Osteocyte (in vitro differentiated cells): ENCODE measurements around the gene CCDC28A. TPM values are rescaled to one million over a fixed set of nuclear protein-coding genes. Genes with fewer than 3 reads are reported as not detected.

ENCODE experiments used
- DNase-seq: peaks from one replicate; pipeline ENCODE4 v3.0.0; 2021; ENCODE audit warnings: mixed read lengths; ENCODE audit not compliant: unreplicated experiment; ENCODE audit errors: extremely low spot score
- H3K27ac Mint-ChIP-seq: one replicate; pipeline ENCODE4 v1.8.0; 2021; ENCODE audit warnings: mild to moderate bottlenecking, mixed read lengths; ENCODE audit not compliant: unreplicated experiment
- H3K27me3 Mint-ChIP-seq: one replicate; pipeline ENCODE4 v1.8.0; 2021; ENCODE audit warnings: mixed read lengths; ENCODE audit not compliant: unreplicated experiment
- H3K36me3 Mint-ChIP-seq: one replicate; pipeline ENCODE4 v1.8.0; 2021; ENCODE audit warnings: mixed read lengths; ENCODE audit not compliant: unreplicated experiment
- H3K4me1 Mint-ChIP-seq: one replicate; pipeline ENCODE4 v1.8.0; 2021; ENCODE audit warnings: mixed read lengths; ENCODE audit not compliant: unreplicated experiment
- H3K4me3 Mint-ChIP-seq: one replicate; pipeline ENCODE4 v1.8.0; 2021; ENCODE audit warnings: mild to moderate bottlenecking, moderate library complexity, mixed read lengths; ENCODE audit not compliant: unreplicated experiment
- H3K9me3 Mint-ChIP-seq: one replicate; pipeline ENCODE4 v1.8.0; 2021; ENCODE audit warnings: mixed read lengths; ENCODE audit not compliant: unreplicated experiment
- total RNA-seq: library from RNA; stranded (reverse); gene quantifications from 2 replicates; pipeline ENCODE4 v1.2.1, GENCODE V29; 2021
- TF ChIP-seq, protein P1 (sequence below): fragments of 200-600 bp; sonication (generic); IDR thresholded peaks from 2 replicates; pipeline ENCODE4 v1.5.0; 2021; ENCODE audit warnings: antibody characterized with exemption, mild to moderate bottlenecking, moderate library complexity

CCDC28A gene
- total RNA-seq, 1 donor from 2014 or later, result 11.7 TPM

DNA sequence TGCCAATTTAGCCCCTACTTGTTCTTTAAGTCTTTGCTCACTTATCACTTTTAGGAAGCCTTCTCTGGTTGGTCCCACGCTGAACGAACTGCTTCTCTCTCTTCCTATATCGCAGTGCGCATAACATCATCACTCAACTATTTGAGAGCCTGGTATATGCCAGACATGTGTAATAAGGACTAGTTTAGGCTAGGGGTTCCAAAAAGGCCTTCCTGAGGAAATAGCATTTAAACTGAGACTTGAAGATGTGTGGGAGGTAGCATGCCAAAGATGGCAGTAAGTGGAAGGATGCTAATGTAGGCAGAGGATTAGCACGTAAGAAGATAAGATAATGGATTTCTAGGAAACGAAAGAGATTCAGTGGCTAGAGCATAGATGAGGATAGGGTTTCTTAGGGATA lies 4.8 kb downstream of the CCDC28A start:
- Mint-ChIP-seq H3K27ac (no peak overlapping the region), H3K4me3 (no peak overlapping the region), H3K4me1 (peaks cover 10% of the 10 kb centered on the region), H3K36me3 (peaks cover 40% of the 10 kb centered on the region), H3K27me3 (no peaks in the 10 kb centered on the region), H3K9me3 (no peaks in the 10 kb centered on the region)
- TF ChIP-seq, protein P1, sequence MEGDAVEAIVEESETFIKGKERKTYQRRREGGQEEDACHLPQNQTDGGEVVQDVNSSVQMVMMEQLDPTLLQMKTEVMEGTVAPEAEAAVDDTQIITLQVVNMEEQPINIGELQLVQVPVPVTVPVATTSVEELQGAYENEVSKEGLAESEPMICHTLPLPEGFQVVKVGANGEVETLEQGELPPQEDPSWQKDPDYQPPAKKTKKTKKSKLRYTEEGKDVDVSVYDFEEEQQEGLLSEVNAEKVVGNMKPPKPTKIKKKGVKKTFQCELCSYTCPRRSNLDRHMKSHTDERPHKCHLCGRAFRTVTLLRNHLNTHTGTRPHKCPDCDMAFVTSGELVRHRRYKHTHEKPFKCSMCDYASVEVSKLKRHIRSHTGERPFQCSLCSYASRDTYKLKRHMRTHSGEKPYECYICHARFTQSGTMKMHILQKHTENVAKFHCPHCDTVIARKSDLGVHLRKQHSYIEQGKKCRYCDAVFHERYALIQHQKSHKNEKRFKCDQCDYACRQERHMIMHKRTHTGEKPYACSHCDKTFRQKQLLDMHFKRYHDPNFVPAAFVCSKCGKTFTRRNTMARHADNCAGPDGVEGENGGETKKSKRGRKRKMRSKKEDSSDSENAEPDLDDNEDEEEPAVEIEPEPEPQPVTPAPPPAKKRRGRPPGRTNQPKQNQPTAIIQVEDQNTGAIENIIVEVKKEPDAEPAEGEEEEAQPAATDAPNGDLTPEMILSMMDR, result no peak
- DNase-seq, result no peak

DNA sequence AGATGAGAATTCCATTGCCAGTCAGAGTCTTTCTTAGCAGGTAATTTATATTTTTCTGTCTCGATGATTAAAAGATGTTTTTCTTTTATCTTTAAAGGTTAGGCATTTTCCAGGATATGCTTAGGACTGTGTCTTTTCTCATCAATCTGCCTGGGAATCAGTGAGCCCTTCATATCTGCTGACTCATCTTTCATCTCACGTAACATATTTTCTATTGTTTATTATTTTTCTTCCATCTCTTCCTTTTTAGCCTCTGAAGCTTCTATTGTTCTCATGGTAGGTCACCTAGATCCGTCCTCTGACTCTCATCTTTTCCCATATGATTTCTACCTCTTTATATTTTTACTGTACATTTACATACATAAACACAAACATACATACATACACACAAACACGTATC lies 8.7 kb downstream of the CCDC28A start:
- no peaks in the 10 kb centered on the region for H3K27me3 Mint-ChIP-seq
- no peaks in the 10 kb centered on the region for H3K9me3 Mint-ChIP-seq
- DNase-seq, result no peak
- peaks cover 40% of the 10 kb centered on the region for H3K36me3 Mint-ChIP-seq
- H3K27ac Mint-ChIP-seq, result no peak overlapping the region
- TF ChIP-seq, protein P1, result no peak
- no peaks in the 10 kb centered on the region for H3K4me1 Mint-ChIP-seq
- H3K4me3 Mint-ChIP-seq, result no peak overlapping the region

DNA sequence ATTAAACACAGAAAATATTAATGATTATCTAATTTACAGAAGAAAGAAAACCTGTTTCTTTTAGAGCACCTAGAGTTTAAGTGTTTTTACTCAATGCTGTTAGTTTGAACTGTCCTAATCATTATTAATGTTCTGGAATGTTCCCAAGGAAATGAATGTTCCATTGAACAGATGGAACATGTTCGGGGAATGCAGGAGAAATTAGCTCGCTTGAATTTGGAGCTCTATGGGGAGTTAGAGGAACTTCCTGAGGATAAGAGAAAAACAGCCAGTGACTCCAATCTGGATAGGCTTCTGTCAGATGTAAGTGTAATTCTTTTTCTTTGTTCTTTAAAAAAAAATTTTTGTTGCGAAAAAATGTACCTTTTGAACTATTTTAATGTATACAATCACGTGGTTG lies 11.5 kb downstream of the CCDC28A start:
- TF ChIP-seq, protein P1, result no peak
- no peaks in the 10 kb centered on the region for H3K4me1 Mint-ChIP-seq
- H3K36me3 Mint-ChIP-seq, result peaks cover 32% of the 10 kb centered on the region
- H3K27ac Mint-ChIP-seq, result no peak overlapping the region
- no peaks in the 10 kb centered on the region for H3K9me3 Mint-ChIP-seq
- H3K4me3 Mint-ChIP-seq, result no peak overlapping the region
- H3K27me3 Mint-ChIP-seq, result no peaks in the 10 kb centered on the region
- DNase-seq, result no peak

DNA sequence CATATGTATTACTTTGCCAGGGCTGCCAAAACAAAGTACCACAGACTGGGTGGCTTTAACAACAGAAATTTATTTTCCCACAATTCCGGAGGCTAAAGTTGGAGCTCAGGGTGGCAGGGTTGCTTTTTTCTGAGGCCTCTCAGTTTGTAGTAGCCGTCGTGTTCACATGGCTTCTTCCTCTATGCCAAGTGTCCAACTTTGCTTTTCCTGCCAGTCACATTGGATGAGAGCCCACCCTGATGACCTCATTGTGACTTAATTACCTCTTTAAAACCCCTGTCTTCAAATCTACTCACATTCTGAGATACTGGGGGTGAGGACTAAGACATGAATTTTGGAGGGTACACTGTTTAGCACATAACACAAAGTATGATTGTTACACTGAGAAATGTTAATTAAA lies 12.4 kb downstream of the CCDC28A start:
- TF ChIP-seq, protein P1, result no peak
- H3K9me3 Mint-ChIP-seq, result no peaks in the 10 kb centered on the region
- H3K27ac Mint-ChIP-seq, result no peak overlapping the region
- peaks cover 29% of the 10 kb centered on the region for H3K36me3 Mint-ChIP-seq
- no peak for DNase-seq
- no peaks in the 10 kb centered on the region for H3K27me3 Mint-ChIP-seq
- no peaks in the 10 kb centered on the region for H3K4me1 Mint-ChIP-seq
- no peak overlapping the region for H3K4me3 Mint-ChIP-seq

DNA sequence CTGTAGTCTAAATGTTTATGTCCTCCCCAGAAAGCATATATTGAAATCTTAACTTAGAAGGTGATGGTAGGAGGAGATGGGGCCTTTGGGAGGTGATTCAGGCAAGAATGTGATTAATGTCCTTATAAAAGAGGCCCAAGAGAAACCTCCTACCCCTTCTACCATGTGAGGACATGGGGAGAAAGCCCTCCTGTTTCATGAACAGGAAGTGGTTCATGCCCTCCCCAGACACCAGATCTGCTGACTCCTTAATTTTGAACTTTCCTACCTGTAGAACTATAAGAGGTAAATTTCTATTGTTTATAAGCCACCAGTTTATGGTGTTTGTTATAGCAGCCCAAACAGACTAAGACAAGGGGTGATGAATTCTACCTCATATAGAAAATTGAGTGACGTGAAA lies 13.6 kb downstream of the CCDC28A start:
- no peak overlapping the region for H3K4me3 Mint-ChIP-seq
- H3K27ac Mint-ChIP-seq, result no peak overlapping the region
- no peaks in the 10 kb centered on the region for H3K4me1 Mint-ChIP-seq
- H3K27me3 Mint-ChIP-seq, result no peaks in the 10 kb centered on the region
- DNase-seq, result no peak
- no peaks in the 10 kb centered on the region for H3K9me3 Mint-ChIP-seq
- TF ChIP-seq, protein P1, result no peak
- peaks cover 28% of the 10 kb centered on the region for H3K36me3 Mint-ChIP-seq
